SK-N-MC (cell line): ENCODE results near the gene KMT5C.

ENCODE experiments used
- DNase-seq: peaks from one replicate; pipeline ENCODE4 v3.0.0-alpha.2; 2011; ENCODE audit warnings: low read depth, low spot score
- H3K27ac ChIP-seq: fragments of 200-600 bp; sonication (generic); 2 replicates; pipeline ENCODE4 v1.5.1; 2016; ENCODE audit warnings: mixed run types
- H3K36me3 ChIP-seq: fragments of 200-600 bp; sonication (generic); 2 replicates; pipeline ENCODE4 v1.6.1; 2017; ENCODE audit warnings: antibody characterized with exemption, low read length, mixed read lengths; ENCODE audit not compliant: insufficient read depth
- H3K4me3 ChIP-seq: fragments of 200-600 bp; sonication (generic); 2 replicates; pipeline ENCODE4 v1.5.1; 2016
- H3K9ac ChIP-seq: fragments of 200-600 bp; sonication (generic); 2 replicates; pipeline ENCODE4 v1.8.0; 2017; ENCODE audit warnings: mixed run types, mixed read lengths; ENCODE audit not compliant: insufficient read length
- H3K9me3 ChIP-seq: fragments of 200-600 bp; sonication (generic); 2 replicates; pipeline ENCODE4 v1.6.1; 2017; ENCODE audit warnings: low read depth, mild to moderate bottlenecking, antibody characterized with exemption, low read length, moderate library complexity, mixed read lengths
- EZH2 ChIP-seq: fragments of 200-600 bp; sonication (generic); IDR thresholded peaks from one replicate; pipeline ENCODE4 v1.6.1; 2017; ENCODE audit warnings: antibody characterized with exemption
- FOXP2 ChIP-seq: optimal IDR thresholded peaks from 2 replicates; pipeline ENCODE3; 2011; ENCODE audit warnings: mild to moderate bottlenecking, moderate library complexity; ENCODE audit not compliant: insufficient read depth; ENCODE audit errors: extremely low read length, control extremely low read depth
- POLR2AphosphoS5 ChIP-seq: IDR thresholded peaks from 2 replicates; pipeline ENCODE4 v1.6.1; 2012; ENCODE audit warnings: mild to moderate bottlenecking, low read depth, low read length, borderline replicate concordance

The KMT5C gene

DNA sequence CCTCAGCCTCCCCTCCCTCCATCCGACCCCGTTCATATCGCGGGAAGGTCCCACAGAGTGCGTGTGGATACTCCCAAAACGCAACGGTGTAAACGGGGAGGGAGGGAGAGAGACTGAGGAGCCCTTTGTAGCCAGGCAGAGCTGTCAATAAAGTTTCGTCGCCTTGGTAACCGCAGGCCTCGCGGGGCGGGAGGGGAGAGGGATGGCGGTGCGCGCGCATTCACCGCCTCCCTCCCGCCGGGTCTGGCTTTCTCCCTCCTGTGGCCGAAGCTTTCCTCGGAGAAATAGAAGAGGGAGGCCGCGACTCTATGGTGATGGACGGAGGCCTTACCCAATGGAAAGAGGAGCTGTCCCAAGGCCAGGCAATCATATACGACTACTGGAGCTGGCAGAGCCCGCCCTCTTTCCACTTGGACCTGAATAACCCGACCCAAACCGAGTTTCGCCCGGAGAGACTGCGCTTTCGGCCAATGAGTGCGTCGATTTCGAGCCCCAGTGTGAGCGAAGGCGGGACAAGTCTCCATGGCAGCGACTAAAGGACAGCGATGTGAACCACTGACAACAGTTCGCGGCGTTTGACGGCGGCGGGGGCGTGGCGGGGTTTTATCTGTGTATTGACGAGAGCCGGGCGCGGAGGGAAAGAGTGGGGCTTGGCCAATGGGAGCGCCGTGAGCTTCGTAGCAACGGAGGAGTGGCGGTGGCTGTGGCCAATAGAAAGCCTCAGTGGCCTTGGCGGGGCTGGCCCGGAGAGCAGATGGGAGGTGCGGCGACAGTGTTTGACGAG lies at the start of gene KMT5C:
KMT5C (plus strand) TSS at position 772 of the 784 bp plus-strand sequence. CDS start 2,061 bp downstream, outside the sequence.
- H3K9me3 ChIP-seq, result no peaks in the 10 kb centered on the region
- peak within 1 kb of the TSS; percentile 85 for H3K4me3 ChIP-seq
- peak; percentile 47 for TF ChIP-seq FOXP2
- peak; percentile 44 for TF ChIP-seq POLR2AphosphoS5
- no peak for TF ChIP-seq EZH2
- DNase-seq, result peak; percentile 100
- H3K9ac ChIP-seq, result peak within 1 kb of the TSS; percentile 86
- H3K36me3 ChIP-seq, result no peaks in the 10 kb centered on the region; the same call in 1 of the 2 replicates
- H3K27ac ChIP-seq, result peak within 1 kb of the TSS; percentile 78

DNA sequence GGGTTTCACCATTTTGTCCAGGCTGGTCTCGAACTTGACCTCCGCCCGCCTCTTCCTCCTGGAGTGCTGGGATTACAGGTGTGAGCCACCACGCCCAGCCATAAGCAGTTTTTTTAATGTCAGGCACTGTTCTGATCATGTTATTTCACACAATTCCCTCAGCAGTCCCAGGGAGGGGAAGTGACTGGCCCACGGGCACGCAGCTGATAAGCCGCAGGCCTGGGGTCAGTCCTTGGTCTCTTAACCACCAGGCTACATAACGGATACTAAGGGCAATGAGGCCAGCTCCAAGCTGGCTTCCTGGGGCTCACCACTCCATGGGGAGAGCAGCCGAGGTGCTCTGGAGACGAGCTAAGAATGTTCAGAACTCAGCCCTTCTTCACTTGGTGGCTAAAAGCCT lies 42.4 kb upstream of the KMT5C start:
- H3K36me3 ChIP-seq, result no peaks in the 10 kb centered on the region; the same call in 1 of the 2 replicates
- no peak for DNase-seq
- H3K4me3 ChIP-seq, result no peak overlapping the region
- TF ChIP-seq EZH2 (no peak), POLR2AphosphoS5 (no peak), FOXP2 (no peak)
- H3K27ac ChIP-seq, result no peak overlapping the region
- no peaks in the 10 kb centered on the region for H3K9me3 ChIP-seq
- H3K9ac ChIP-seq, result no peak overlapping the region

DNA sequence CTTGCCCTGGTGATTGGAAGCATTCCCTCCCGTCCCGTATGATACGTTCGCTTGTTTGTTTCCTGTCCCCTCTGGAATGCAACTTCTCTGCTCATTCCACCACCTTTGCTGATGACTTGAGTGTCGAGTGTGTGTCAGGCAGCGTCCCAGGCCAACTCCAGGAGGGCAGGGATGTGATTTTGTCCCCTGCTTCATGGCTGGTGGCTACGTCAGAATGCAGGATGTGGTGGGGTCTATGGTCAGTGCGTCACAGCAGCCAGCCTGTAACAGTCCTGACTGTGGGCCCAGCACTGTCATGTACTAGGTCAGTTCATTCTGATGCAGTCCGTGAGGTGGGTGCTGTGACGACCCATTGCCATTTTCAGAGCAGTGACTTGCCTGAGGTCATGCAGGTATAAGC lies 39.7 kb upstream of the KMT5C start:
- H3K4me3 ChIP-seq, result no peak overlapping the region
- no peak overlapping the region for H3K27ac ChIP-seq
- TF ChIP-seq POLR2AphosphoS5 (no peak), EZH2 (no peak), FOXP2 (no peak)
- H3K36me3 ChIP-seq, result peaks cover 7% of the 10 kb centered on the region; the same call in 1 of the 2 replicates
- H3K9me3 ChIP-seq, result no peaks in the 10 kb centered on the region
- no peak overlapping the region for H3K9ac ChIP-seq
- no peak for DNase-seq

DNA sequence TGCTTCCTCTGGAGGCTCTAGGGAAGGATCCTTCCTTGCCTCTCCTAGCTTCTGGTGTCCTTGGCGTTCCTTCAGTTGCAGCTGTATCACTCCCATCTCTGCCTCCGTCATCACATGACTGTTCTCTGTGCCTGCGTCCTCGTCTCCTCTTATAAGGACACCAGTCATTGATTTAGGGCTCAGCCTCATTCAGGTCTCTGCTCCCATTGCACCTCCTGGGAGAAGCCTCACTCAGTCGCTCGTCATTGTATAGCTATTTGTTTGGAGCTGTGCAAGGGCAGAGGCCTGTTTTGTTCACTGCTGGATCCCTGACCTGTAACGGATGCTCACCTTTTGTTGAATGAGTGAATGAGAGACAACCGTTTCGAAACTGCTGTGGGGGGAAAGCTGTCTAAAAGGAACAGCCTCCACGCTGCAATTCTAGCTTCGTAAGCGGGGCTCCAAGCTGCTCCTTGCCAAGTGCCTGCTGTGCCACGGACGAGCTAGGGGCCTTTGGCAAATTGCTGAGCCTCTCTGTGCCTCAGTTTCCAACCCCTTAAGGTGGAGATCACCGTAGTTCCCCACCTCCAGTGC lies 38.7 kb upstream of the KMT5C start:
- no peak for TF ChIP-seq FOXP2
- no peak for TF ChIP-seq POLR2AphosphoS5
- no peak for TF ChIP-seq EZH2
- Histone ChIP-seq H3K36me3 (peaks cover 11% of the 10 kb centered on the region; the same call in 1 of the 2 replicates), H3K27ac (no peak overlapping the region), H3K9ac (no peak overlapping the region), H3K9me3 (no peaks in the 10 kb centered on the region), H3K4me3 (no peak overlapping the region)
- DNase-seq, result no peak

DNA sequence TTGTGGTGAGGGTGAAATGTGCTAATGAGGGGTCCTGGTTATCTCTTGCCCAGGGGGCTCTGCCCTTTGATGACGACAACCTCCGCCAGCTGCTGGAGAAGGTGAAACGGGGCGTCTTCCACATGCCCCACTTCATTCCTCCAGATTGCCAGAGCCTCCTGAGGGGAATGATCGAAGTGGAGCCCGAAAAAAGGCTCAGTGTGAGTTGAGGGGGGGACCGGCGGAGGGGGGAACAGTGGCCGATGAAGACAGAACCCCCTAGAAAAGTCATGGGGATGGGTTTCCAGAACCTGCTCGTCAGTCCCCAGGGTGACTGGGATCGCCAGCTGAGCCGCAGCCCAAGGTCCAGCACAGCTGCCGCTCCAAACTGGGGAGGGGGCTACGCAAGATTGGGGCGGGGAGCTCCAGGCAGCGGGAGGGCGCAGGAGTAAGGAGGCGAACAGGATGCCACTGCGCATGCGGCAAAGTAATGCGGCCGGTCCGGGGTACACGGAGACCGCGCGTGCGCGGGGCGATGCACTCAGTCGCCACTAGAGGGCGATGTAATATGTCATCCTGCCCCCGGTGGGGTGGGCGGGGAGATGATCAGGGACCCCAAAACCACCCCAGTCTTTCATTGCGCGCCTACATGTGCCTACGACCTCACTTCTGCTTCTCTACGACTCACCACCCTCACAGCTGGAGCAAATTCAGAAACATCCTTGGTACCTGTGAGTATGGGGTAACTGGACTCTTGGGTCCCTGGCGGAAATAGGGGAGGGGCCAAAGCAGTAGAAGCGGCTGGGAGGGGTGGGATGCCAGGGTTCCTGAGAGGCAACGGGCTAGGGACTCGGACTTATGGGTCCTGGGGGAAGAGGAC lies 38.0 kb upstream of the KMT5C start:
- Histone ChIP-seq H3K9ac (peak overlapping the region; percentile 32), H3K9me3 (no peaks in the 10 kb centered on the region), H3K36me3 (peaks cover 18% of the 10 kb centered on the region; the same call in 1 of the 2 replicates), H3K4me3 (peak overlapping the region; percentile 72), H3K27ac (no peak overlapping the region)
- DNase-seq, result no peak
- TF ChIP-seq POLR2AphosphoS5 (peak; percentile 62; the same call in 1 of the 2 replicates), FOXP2 (no peak), EZH2 (no peak)

DNA sequence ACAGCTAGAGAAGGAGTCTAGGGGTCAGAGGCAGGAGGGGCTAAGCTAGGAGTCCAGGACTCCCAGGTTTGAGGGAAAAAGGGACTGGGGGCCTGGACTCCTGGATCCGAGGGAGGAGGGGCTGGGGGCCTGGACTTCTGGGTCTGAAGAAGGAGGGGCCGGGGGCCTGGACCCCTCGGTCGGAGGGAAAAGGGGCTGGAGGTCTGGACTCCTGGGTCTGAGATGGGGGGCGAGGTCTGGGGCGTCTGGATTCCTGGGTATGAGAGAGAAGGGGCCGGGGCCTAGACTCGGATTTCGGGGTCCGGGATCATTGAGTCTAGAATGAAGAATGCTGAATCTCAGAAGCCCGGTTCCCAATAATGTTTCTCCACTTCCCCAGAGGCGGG lies 37.4 kb upstream of the KMT5C start:
- TF ChIP-seq FOXP2 (no peak), EZH2 (no peak), POLR2AphosphoS5 (no peak)
- Histone ChIP-seq H3K9me3 (no peaks in the 10 kb centered on the region), H3K4me3 (no peak overlapping the region; the same call in 1 of the 2 replicates), H3K36me3 (peaks cover 23% of the 10 kb centered on the region; the same call in 1 of the 2 replicates), H3K9ac (no peak overlapping the region), H3K27ac (no peak overlapping the region)
- DNase-seq, result no peak

DNA sequence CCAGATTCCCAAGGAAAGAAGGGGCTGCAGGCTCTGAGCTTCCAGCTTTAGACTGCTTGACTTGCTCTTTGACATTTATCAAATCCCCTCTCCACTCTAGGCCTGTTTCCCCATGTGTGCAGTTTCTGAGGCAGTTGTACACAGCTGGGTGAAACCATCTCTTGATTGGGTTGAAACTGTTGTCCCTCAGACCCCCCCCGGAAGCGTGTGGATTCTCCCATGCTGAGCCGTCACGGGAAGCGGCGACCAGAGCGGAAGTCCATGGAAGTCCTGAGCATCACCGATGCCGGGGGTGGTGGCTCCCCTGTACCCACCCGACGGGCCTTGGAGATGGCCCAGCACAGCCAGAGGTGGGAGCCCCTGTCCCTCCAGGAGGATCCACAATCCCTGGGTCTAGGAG lies 36.2 kb upstream of the KMT5C start:
- H3K9ac ChIP-seq, result no peak overlapping the region
- no peak overlapping the region for H3K27ac ChIP-seq
- H3K4me3 ChIP-seq, result no peak overlapping the region
- TF ChIP-seq FOXP2, result no peak
- TF ChIP-seq POLR2AphosphoS5, result no peak
- TF ChIP-seq EZH2, result no peak
- no peak for DNase-seq
- H3K9me3 ChIP-seq, result no peaks in the 10 kb centered on the region
- H3K36me3 ChIP-seq, result peaks cover 23% of the 10 kb centered on the region; the same call in 1 of the 2 replicates
